Activated T-cell treated with anti-CD3 and anti-CD28 coated beads, Interleukin-2, amount 50 U/mL, for 24 hours (primary cell): ENCODE measurements around the gene PSMG3.
"Not testable (repeated sequence)": the region's sequence is repeated elsewhere in the genome, so short reads cannot be mapped to it uniquely, and the experiment has no call there.

Experiments
- DNase-seq: peaks from one replicate; pipeline ENCODE4 v3.0.0-alpha.2; 2020
- H3K27ac Mint-ChIP-seq: 2 replicates; pipeline ENCODE4 v1.8.0; 2020; ENCODE audit warnings: mild to moderate bottlenecking, mixed read lengths
- H3K27me3 Mint-ChIP-seq: 2 replicates; pipeline ENCODE4 v1.8.0; 2020; ENCODE audit warnings: mixed read lengths
- H3K36me3 Mint-ChIP-seq: 2 replicates; pipeline ENCODE4 v1.8.0; 2020; ENCODE audit warnings: low read depth, mixed read lengths
- H3K4me1 Mint-ChIP-seq: 2 replicates; pipeline ENCODE4 v1.8.0; 2020; ENCODE audit warnings: low read depth, mixed read lengths
- H3K4me3 Mint-ChIP-seq: 2 replicates; pipeline ENCODE4 v1.8.0; 2020; ENCODE audit warnings: mild to moderate bottlenecking, moderate library complexity, mixed read lengths
- H3K9me3 Mint-ChIP-seq: 2 replicates; pipeline ENCODE4 v1.8.0; 2020; ENCODE audit warnings: mixed read lengths

PSMG3 gene

DNA sequence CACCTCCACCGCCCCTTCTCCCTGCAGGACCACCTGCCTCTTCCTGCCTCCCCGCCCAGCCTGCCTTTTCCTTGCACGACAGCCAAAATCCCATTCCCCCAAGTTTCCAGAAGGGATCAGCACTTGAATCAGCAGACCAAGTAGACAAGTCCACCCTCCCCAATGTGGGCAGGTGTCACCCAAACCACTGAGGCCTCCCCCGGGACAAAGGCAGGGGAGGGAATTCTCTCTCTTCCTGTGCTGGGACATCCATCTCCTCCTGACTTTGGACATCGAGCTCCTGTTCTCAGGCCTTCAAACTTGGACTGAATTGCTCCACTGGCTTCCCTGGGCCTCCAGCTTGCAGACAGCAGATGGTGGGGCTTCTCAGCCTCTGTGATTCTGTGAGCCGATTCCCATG lies 21.6 kb upstream of the PSMG3 start:
- Mint-ChIP-seq H3K4me1 (peaks cover 25% of the 10 kb centered on the region), H3K36me3 (no peaks in the 10 kb centered on the region), H3K9me3 (peaks cover 8% of the 10 kb centered on the region), H3K27me3 (peaks cover 52% of the 10 kb centered on the region), H3K4me3 (no peak overlapping the region), H3K27ac (no peak overlapping the region)
- no peak for DNase-seq

DNA sequence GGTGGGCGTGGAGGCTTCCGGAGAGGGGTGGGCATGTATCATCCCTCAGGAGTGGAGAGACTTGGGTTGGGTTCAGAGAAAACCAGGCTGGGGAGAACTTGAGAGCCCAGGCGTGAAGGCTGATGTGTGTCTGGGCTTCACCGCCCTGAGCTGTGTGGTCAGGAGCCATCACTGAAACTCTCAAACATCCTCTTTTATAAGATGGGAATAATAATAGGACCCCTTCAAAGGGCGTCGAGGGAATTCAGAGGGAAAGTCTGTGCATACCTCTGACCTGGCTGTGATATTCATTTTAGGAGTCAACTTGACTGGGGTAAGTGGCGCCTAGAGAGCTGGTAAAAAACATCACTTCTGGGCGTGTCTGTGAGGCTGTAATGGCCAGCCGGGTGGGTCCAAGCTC lies 21.1 kb upstream of the PSMG3 start:
- Mint-ChIP-seq H3K4me1 (peaks cover 25% of the 10 kb centered on the region), H3K36me3 (no peaks in the 10 kb centered on the region), H3K4me3 (no peak overlapping the region), H3K27me3 (peaks cover 47% of the 10 kb centered on the region), H3K9me3 (peaks cover 8% of the 10 kb centered on the region), H3K27ac (no peak overlapping the region)
- DNase-seq, result no peak

DNA sequence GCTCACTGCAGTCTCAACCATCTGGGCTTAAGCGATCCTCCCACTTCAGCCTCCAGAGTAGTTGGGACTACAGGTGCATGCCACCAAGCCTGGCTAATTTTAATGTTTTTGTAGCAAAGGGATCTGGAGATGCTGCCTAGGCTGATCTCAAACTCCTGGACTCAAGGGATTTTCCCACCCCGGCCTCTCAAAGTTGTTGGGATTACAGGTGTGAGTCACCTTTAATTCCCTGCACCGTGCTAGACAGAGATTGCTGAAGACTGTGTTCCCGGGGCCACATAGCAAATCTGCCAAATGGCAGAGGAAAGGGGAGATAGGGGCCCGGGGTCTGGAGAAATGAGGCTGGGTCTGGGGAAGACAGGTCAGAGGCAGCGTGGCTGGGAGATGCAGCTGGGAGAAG lies 20.6 kb upstream of the PSMG3 start:
- H3K27ac Mint-ChIP-seq, result no peak overlapping the region
- no peak overlapping the region for H3K4me3 Mint-ChIP-seq
- H3K9me3 Mint-ChIP-seq, result peaks cover 8% of the 10 kb centered on the region
- no peaks in the 10 kb centered on the region for H3K36me3 Mint-ChIP-seq
- H3K27me3 Mint-ChIP-seq, result peaks cover 44% of the 10 kb centered on the region
- no peak for DNase-seq
- peaks cover 25% of the 10 kb centered on the region for H3K4me1 Mint-ChIP-seq

DNA sequence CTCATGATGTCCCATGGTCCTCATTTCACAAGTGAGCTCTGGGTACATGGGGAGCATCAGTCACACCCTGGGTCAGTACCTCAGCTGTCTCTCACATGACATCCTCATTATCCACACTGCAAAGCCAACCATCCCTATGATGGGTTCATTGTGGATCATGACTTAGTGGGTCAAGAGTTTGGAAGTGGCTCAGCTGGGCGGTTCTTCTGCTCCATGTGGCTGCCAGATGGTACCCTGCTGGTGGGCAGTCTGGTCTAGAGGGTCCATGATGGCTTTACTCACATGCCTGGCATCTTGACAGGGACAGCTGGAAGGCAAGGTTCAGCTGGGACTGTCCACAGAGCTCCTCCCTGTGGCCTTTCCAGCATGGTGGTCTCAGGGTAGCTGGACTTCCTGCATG lies 19.1 kb upstream of the PSMG3 start:
- no peak for DNase-seq

DNA sequence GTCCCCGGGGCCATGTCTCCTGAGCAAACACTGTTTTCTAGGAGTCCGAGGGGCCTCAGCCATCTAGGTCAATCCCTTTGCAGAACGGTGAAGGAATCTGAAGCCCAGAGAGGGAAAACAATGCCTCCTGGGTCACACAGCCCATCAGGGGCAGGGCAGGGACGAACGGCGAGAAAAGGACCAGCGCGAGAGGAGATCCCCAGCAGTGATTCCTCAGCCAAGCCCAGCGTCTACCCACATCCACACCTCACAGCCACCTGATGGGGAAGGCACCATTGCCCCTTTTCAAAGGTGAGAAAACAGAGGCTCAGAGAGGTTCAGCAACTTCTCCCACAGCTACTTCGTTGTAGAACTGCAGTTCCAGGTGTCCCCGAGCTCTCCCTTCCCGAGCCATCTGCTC lies 17.9 kb upstream of the PSMG3 start:
- Mint-ChIP-seq H3K27me3 (peaks cover 33% of the 10 kb centered on the region), H3K9me3 (peaks cover 8% of the 10 kb centered on the region), H3K27ac (no peak overlapping the region), H3K4me3 (no peak overlapping the region), H3K36me3 (no peaks in the 10 kb centered on the region), H3K4me1 (peaks cover 20% of the 10 kb centered on the region)
- no peak for DNase-seq

More for the DNA sequence above, 19.1 kb upstream of the PSMG3 start:
- no peak overlapping the region for H3K27ac Mint-ChIP-seq
- H3K36me3 Mint-ChIP-seq, result no peaks in the 10 kb centered on the region
- H3K4me3 Mint-ChIP-seq, result no peak overlapping the region
- H3K27me3 Mint-ChIP-seq, result peaks cover 41% of the 10 kb centered on the region
- peaks cover 8% of the 10 kb centered on the region for H3K9me3 Mint-ChIP-seq
- peaks cover 25% of the 10 kb centered on the region for H3K4me1 Mint-ChIP-seq

DNA sequence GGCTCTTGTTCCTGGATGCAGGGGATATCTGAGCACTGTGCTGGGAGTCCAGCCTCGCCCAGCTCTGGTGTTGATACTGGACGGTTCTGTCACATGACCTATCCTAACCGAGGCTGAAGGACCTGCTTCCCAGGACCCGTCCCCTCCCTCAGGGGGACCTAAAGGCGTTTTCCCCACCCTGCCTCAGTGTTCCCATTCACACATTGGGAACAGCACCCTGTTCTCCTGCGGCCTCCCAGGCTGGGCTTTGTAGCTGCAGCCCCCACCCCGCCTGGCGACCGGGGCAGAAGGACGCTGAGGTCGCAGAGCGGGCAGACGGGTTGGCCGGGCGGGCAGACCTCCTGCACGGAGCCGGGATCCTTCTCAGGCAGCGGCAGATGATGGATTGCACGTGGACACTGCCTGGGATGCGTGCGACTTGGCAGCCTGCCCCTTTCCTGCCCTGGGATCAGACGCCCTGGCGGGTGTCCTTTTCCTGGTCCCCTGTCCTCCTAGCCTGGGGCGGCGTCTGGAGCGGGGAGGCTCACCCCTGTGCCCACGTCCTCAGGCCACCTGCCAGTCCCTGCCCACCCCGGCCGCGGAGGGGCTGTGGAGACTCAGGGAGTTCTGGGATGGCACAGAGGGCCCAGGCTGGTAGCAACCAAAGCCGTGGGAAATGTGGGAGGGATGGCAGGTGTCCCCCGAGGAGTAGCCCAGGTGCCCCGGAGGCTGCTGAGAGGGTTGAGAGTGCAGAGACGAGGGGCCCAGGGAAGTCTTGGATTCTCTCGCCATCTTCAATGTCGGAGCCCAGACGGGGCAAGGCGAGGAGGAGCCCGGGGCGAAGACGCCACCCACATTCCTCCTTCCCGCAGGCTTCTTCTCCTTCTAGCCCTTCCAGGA lies 17.2 kb upstream of the PSMG3 start:
- no peak overlapping the region for H3K27ac Mint-ChIP-seq

DNA sequence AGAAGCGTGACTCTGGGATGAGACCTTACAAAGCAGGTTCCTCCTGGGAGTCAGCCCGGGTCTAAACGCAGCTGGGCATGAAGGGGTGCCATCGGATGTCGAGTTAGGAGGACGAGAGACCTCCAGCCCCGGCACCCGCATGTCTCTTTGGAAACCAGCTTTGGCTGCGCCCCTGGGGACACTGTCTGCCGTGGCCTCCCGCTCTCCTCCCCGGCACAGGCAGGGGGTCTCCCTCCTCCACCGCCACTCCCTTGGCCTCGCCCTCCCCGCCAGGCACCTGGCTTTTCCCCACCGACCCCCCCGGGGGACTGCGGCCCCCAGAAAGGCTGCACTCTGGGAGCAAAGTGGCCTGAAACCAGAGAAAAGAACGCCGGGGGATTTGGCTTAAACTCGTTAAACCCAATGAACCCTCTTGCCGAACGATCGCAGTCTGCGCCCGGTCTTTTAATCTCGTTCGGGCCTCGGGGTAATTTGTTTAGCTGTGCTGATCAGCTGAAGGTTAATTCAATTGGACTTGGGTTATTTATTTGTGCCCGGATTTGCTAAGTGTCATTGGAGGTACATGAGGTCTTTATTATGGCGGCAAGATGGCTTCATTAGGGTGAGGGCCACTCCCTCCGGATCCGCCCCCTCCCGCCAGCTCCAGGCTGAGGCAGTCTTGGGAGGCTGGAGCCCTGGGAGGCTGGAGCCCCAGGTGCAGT lies 16.4 kb upstream of the PSMG3 start:
- DNase-seq, result no peak
- Mint-ChIP-seq H3K27ac (no peak overlapping the region), H3K4me1 (peaks cover 5% of the 10 kb centered on the region), H3K4me3 (no peak overlapping the region), H3K9me3 (peaks cover 8% of the 10 kb centered on the region), H3K36me3 (no peaks in the 10 kb centered on the region), H3K27me3 (peaks cover 19% of the 10 kb centered on the region)

More for the DNA sequence above, 17.2 kb upstream of the PSMG3 start:
- Mint-ChIP-seq H3K9me3 (peaks cover 8% of the 10 kb centered on the region), H3K27me3 (peaks cover 26% of the 10 kb centered on the region), H3K4me3 (no peak overlapping the region), H3K4me1 (peaks cover 13% of the 10 kb centered on the region), H3K36me3 (no peaks in the 10 kb centered on the region)
- no peak for DNase-seq

DNA sequence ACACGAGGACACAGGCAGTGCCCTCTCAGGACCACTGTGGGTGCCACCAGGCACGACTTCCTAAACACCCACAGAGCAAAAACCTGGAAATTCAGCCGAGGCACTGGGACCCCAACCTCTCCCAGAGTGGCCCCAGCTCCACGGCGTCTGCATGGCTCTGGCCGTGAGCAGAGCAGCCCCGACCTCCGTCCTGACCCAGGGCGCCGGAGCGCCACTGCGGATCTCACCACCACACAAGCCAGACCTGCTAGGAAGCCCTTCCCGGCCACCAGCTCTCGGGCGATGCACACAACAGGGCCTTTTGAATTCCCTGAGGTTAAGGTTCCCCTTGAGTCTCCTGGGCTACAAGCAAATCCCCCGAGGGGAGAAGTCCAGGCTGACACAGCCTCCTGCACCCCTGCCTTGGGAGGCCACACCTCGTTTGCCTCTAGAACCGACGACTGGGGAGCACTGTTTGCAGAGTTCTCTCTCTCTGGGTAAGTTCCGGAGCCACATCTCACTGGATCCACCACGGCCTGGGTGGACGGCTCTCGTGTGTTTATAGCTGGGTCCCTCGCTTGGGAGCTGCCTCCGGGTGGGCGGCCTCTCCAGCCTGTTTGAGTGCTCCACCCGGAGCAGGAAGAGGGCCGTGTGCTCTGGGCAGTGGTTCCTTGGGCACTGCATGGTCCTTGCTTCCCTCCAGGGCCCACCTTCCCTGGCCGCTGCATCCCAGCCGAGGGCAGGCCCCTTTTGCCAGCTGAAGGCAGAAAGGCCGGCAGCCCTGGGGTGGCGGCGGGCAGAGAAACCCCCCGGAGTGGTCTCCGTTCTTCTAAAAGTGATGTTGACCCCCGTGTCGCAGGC lies 15.5 kb upstream of the PSMG3 start:
- peaks cover 8% of the 10 kb centered on the region for H3K9me3 Mint-ChIP-seq
- H3K4me3 Mint-ChIP-seq, result no peak overlapping the region

DNA sequence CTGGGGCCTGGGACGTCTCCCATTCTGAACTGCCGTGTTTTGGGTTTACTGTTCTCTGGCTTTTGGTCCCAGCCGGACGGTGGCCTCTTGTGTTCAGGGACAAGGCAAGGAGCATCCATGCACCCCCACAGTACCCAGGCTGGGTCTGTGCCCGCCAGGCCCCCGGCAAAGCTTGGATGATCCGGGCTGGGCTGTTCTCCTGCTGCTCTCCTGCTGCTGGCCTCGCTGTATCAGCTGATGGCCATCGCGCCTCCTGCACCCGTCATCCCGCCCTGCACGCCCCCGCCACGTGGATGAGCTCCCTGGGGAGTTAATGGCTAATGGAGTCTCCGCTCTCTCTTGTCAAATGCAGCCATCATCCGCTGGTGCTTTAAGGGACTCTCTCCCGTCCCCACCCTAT lies 14.9 kb upstream of the PSMG3 start:
- DNase-seq, result no peak
- H3K27ac Mint-ChIP-seq, result no peak overlapping the region
- H3K9me3 Mint-ChIP-seq, result peaks cover 8% of the 10 kb centered on the region
- H3K4me1 Mint-ChIP-seq, result peaks cover 3% of the 10 kb centered on the region
- H3K36me3 Mint-ChIP-seq, result no peaks in the 10 kb centered on the region
- no peak overlapping the region for H3K4me3 Mint-ChIP-seq
- peaks cover 6% of the 10 kb centered on the region for H3K27me3 Mint-ChIP-seq

More for the DNA sequence above, 15.5 kb upstream of the PSMG3 start:
- Mint-ChIP-seq H3K4me1 (no peaks in the 10 kb centered on the region), H3K27ac (no peak overlapping the region), H3K27me3 (peaks cover 10% of the 10 kb centered on the region), H3K36me3 (no peaks in the 10 kb centered on the region)
- no peak for DNase-seq

DNA sequence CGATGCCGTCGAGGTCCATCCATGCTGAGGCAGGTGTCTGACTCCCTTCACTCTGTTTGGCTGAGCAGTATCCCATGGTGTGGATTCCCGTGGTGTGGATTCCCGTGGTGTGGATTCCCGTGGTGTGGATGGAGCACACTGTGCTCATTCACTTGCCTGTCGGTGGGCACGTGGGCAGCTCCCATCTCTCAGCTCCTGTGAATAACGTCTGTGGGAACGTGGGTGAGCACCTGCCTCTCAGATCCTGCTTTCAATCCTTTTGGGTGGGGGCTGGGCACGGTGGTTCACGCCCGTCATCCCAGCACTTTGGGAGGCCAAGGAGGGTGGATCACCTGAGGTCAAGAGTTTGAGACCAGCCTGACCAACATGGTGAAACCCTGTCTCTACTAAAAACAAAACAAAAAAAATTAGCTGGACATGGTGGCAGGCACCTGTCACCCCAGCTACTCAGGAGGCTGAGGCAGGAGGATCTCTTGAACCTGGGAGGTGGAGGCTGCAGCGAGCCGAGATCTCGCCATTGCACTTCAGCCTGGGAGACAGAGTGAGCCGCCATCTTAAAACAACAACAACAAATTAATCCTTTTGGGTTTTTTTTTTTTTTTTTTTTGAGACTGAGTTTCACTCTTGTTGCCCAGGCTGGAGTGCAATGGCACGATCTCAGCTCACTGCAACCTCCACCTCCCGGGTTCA lies 13.6 kb upstream of the PSMG3 start:
- not testable (repeated sequence) for H3K4me3 Mint-ChIP-seq, H3K9me3 Mint-ChIP-seq, H3K4me1 Mint-ChIP-seq, H3K27ac Mint-ChIP-seq, H3K36me3 Mint-ChIP-seq, DNase-seq, H3K27me3 Mint-ChIP-seq

DNA sequence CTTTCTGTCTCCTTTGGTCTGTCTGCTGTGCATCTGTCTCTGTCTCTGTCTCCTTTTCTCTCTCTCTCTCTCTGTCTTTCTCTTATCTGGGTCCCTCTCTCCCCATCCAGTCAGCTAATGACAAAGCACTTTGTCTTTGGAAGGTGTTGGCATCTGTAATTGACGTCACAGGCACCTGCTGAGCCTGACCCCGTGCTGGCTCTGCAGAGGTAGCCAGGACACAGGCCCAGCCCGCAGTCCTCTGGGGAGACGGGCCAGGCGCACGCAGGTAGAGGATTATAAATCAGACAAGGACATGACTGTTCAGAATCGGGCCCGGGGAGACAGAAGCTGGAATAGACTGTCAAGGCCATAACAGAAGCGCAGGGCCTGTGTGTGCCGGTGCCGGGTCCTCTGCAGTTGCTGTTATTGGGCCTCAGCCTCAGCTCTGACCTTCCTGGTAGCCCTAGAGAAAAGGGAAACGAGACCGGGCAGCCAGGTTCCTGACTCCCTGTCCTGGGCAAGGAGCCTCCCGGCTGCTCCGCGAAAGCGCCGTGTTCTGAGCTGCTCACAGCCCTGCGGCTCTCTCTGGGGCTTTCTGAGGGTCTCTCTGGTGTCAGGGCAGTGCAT lies 10.7 kb upstream of the PSMG3 start:
- DNase-seq, result no peak
- H3K27me3 Mint-ChIP-seq, result no peaks in the 10 kb centered on the region
- H3K36me3 Mint-ChIP-seq, result no peaks in the 10 kb centered on the region
- no peak overlapping the region for H3K27ac Mint-ChIP-seq
- H3K4me1 Mint-ChIP-seq, result peaks cover 5% of the 10 kb centered on the region
- H3K9me3 Mint-ChIP-seq, result no peaks in the 10 kb centered on the region
- no peak overlapping the region for H3K4me3 Mint-ChIP-seq

DNA sequence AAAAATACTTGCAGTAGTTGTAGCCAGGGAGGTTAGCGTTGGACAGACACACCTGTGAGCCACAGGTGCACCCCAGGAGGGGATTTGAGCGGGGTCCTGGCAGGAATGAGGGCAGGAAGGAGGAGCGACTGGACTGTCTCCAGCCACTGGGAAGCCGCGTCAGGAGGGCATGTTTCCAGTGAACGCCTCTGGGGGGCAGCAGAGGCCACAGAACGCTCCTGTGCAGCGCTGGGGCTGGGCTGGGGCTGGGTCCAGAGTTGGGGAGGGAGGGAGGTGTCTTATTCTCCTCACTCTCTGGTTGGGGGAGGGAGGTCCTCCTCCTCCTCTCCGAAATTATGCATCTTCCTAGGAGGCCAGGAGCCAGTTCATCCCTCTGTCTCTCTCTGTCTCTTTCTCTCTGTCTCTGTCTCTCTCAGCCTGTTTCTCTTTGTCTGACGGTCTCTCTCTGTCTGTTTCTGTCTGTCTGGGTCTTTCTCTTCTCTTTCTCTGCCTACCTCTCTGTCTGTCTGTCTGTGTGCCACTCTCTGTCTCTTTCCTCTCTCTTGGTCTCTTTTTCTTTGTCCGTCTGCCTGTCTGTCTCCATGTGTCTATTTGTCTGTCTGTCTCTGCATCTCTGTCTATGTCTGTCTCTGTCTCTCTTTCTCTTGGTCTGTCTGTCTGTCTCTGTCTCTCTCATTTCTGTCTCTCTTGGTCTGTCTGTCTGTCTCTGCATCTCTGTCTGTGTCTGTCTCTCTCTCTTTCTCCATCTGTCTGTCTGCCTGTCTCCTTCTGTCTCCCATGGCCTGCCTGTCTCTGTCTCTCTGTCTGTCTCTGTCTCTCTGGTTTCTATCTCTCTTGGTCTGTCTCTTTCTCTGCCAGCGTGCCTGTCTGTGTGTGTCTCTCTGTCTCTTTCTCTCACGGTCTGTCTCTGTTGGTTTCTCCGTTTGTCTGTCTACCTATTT lies 9.9 kb upstream of the PSMG3 start:
- peaks cover 5% of the 10 kb centered on the region for H3K4me1 Mint-ChIP-seq
- H3K27me3 Mint-ChIP-seq, result no peaks in the 10 kb centered on the region
- DNase-seq, result peak; percentile 82
- no peaks in the 10 kb centered on the region for H3K36me3 Mint-ChIP-seq
- H3K9me3 Mint-ChIP-seq, result no peaks in the 10 kb centered on the region
- H3K4me3 Mint-ChIP-seq, result no peak overlapping the region
- no peak overlapping the region for H3K27ac Mint-ChIP-seq

DNA sequence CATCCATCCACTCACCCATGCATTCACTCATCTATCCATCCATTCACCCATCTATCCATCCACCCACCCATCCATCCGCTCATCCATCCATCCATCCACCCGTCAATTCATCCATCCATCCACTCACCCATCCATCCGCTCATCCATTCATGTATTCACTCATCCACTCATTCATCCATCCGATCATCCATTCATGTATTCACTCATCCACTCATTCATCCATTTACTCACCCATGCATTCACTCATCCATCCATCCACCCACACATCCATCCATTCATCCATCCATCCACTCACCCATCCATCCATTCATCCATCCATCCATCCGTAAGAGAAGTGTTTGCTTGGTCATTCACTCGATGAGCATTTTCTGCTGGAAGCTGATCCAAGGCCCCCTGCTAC lies 8.7 kb upstream of the PSMG3 start:
- Mint-ChIP-seq H3K4me1 (peaks cover 5% of the 10 kb centered on the region), H3K27me3 (no peaks in the 10 kb centered on the region)

More for the DNA sequence above, 8.7 kb upstream of the PSMG3 start:
- no peak overlapping the region for H3K4me3 Mint-ChIP-seq
- no peaks in the 10 kb centered on the region for H3K9me3 Mint-ChIP-seq
- no peaks in the 10 kb centered on the region for H3K36me3 Mint-ChIP-seq
- DNase-seq, result no peak
- H3K27ac Mint-ChIP-seq, result no peak overlapping the region
